RPMI8226 (cell line): Measurements from ENCODE around the gene INAVA.

Experiments
- DNase-seq: peaks from one replicate; pipeline ENCODE4 v3.0.0-alpha.2; 2015

INAVA gene, protein sequence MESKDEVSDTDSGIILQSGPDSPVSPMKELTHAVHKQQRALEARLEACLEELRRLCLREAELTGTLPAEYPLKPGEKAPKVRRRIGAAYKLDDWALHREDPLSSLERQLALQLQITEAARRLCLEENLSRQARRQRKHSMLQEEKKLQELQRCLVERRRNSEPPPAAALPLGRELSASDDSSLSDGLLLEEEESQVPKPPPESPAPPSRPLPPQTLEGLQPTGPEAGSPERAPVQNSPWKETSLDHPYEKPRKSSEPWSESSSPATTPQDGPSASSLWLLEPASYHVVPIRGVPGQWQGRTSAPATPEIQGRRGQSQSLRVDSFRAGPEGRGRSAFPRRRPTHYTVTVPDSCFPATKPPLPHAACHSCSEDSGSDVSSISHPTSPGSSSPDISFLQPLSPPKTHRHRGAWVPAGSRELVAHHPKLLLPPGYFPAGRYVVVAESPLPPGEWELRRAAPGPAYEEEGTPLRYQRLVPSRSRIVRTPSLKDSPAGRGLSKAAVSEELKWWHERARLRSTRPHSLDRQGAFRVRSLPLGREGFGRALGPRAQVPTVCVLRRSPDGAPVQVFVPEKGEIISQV

DNA sequence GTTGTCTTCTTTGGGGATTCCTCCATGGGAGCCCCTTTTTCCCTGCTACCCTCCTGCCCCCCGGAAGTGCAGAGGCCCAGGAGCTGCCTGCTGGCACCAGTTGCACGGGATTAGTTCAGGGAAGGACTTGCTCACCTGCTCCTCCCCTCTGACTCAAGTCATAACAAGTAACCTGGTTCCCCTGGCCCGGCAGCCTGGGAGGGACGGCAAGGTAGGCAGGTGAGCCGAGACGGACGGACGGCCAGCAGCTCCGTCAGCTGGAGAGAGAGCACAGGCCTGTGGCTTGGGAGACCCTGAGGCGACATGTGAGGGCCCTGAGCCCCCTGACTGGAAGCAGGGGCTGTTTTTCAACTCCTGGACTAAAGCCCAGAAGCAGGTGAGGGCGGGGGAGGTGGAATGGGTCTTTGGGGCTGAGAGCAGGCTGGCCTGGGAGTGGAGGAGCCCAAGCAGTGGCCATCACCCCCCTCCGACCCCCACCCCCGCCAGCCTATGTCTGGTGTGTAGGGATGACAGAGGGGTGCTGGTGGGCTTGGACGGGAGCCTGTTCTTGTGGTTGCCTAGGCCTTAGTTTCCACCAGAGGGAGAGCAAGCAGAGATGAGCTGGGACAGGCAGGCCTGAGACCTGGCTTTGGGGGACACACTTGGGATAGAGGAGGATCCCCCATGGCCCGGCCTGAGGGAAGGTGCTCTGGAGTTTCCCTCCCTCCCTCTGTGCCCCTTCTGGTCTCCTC, at the start of gene INAVA:
INAVA (plus strand) TSS at position 189 of the 731 bp plus-strand sequence. CDS start 3,501 bp downstream, outside the sequence.
- DNase-seq = no peak

DNA sequence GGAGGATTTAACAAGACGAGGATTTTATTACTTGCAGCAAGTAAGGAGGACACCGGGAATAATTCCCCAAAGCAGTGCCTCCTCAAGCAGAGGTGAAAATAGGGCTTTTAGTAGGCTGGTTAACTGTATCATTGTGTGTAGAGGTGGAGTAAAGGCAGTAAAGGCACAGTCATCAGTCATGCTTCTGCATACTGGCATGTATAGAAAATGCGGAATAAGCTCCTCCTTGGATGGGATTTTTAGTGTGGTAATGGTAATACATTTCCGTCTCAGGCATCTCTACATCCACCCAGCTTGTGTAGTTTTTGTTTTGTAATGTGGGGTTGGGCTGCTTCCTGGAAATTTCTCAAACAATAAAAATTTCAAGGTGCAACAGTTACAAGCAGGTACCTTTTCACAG, 49.3 kb upstream of the INAVA start:
- no peak for DNase-seq

DNA sequence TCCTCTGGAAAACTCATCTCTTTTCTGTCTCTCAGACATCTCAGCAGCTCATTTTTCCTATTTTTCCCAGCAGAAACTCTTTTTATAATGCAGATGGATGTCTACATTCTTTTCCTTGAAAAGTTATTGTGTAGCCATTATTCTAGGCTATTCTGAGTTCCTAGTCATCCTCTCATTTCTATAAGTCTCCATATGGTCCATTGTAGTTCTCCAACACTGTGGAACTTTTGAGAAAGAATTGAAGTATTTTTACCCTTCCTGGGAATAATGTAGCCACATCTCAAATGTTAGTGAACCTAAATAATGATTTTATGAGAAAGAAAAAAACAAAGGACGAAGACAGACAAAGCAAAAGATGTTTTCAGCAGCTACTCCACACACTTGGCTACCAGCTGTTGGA, 48.3 kb upstream of the INAVA start:
- no peak for DNase-seq

DNA sequence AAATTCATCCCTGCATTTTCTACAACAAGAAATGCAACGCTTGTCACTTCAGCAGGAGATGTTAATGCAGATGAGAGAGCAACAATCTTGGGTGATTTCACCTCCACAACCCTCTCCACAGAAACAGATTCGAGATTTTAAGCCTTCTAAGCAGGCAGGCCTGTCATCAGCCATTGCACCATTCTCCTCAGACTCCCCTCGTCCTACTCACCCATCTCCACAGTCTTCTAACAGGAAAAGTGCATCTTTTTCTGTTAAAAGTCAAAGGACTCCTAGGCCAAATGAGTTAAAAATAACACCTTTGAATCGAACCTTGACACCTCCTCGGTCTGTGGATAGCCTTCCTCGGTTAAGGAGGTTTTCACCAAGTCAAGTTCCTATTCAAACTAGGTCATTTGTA, 45.3 kb upstream of the INAVA start:
- DNase-seq = no peak

DNA sequence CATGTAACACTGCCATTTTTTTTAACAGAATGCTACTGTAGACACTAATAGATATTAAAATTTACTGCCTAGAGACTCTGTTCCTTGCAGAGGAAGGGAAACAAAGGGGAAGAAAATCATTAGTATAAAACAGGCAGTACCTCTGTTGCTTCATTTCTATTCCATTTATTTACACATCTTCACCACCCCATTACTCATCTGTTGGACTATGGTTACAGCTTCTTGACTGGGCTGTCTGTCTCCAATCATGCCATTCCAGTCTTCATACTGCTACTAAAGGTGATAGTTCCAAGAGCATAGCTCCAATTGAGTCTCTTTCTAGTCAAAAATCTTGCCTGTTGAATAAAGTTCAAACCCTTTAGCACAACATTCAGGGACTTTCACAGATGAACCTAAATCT, 44.1 kb upstream of the INAVA start:
- DNase-seq = no peak

DNA sequence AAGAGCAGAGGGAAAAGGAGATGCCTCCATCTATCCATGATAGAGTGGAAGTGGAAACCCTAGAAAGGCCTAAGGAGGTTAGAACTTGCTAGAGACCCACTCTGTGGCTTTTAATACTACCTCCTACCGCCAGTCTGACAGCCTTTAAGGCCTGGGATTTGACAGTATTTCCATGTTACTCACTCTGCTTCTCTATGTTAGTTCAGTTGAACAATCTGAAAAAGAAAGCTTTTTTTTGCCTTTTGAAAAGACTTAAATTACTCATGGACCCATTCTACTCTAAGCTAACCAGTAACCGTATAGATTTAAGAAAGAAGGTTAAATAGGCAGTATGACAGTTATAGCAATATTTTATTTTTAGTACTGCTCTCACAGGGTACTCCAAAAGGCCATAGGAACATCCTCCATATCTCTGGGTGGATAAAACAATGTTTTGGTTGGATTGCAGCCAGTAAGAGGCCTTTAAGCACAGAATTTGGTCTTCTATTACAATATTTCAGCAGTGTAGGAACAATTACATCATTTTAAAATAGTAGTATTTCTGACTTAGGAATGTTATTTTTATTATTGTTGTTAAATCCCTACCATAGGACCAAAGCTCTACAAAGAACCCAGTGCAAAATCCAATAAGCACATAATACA, 37.9 kb upstream of the INAVA start:
- no peak for DNase-seq

DNA sequence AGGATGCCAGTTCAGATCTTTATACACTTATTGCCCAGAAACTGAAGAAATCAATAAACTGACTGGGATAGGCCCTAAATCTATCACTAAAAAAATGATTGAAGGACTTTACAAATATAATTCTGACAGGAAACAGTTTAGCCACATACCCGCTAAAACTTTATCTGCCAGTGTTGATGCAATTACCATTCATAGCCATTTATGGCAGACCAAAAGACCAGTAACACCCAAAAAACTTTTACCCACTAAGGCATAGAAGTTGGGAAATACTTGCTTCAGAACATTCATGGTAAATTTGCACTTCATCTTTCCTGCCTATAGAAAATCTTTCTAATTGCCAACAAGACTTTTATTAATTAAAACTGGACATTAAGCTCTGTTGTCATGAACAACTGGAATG, 36.9 kb upstream of the INAVA start:
- DNase-seq = no peak

DNA sequence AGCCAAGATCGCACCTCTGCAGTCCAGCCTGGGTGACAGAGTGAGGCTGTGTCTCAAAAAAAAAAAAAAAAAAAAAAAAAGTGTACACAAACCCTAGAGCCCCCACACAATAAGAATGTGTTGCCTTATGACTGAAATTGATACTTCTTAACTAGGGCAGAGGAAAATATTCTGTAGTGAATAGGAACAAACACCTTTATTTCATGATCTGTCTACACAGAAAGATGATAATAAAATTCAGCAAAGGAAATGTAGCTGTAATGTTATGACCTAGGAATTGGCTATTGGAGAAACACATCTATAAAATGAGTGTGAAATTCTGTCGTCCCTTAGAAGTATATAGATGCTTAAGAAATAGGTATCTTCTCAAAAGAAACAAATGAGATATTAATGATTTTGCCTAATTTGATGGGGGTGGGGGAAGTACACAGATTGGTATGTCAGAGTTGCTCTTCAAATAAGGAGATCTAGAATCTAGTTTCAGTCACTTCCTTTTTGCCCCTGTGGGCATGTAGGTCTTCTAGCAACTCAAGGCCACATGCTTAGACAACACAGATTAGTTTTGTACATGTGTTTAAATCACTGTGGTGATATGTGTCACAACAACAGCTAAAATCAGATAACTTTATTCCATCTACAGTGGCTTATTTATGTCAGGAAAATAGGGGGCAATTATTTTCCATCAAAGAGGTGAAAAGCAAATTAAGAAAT, 32.6 kb upstream of the INAVA start:
- no peak for DNase-seq

DNA sequence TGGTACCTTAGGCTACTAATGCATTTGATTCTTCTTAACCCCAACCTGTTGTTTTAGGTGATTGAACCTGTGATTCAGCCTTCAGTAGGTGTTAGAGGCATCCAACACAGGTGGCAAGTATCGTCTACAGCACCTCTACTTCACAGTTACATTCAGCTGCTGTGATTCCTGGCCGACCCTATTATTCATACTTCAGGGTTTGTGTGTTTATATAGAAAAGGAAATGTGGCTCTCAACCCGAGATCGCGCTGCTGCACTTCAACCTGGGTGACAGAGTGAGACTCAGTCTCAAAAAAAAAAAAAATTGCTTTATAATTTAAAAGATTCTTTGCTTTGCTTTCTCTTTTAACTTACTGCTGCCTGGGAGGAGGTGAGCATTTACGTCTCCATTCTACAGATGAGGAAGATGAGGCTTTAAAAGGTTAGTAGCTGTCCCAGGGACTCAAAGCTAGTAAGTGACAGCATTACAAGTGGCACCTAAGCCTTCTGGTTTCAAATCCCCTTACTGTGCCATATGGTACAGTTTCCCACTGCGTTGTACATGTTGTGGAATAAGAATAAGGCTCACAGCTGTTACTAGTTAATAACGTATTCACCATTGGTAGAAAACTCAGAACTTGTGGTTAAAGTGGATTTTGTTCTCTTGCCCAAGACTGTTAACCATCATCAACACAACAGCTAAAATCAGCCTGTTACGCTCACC, 31.8 kb upstream of the INAVA start:
- DNase-seq = no peak

DNA sequence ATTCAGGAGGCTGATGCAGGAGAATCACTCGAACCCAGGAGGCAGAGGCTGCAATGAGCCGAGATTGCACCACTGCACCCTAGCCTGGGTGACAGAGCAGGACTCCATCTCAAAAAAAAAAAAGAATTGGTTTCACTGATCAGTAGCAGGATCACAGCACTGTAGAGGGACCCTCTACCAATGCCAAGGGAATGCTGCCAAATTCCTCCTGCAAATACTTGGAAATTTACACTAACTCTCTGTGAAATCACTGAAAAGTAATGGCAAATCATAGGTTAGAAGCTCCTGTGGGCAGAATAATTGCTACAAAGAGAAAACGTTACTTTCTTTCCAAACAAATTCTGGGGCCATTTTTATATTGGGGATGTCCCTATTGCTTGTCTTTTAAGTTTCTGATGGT, 28.6 kb upstream of the INAVA start:
- no peak for DNase-seq

DNA sequence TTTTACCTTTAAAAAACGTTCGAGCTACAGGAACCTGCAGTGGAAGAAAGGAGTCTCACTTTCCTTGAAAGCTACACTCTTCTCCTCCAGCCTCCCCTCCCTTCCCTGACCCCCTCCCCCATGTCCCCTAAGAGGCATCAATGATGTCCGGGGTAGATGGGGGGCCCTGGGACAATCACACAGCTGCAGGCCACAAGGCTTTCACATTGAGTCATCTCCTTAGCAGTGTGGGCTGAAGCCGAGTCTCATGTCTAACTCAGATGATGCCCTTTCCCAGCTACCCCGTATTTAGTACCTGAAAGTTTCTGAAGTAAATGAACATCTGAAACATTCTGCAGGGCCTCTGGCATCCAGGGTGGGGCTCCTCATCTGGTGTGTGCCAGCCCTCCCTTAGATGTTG, 28.2 kb upstream of the INAVA start:
- DNase-seq = peak; percentile 62

DNA sequence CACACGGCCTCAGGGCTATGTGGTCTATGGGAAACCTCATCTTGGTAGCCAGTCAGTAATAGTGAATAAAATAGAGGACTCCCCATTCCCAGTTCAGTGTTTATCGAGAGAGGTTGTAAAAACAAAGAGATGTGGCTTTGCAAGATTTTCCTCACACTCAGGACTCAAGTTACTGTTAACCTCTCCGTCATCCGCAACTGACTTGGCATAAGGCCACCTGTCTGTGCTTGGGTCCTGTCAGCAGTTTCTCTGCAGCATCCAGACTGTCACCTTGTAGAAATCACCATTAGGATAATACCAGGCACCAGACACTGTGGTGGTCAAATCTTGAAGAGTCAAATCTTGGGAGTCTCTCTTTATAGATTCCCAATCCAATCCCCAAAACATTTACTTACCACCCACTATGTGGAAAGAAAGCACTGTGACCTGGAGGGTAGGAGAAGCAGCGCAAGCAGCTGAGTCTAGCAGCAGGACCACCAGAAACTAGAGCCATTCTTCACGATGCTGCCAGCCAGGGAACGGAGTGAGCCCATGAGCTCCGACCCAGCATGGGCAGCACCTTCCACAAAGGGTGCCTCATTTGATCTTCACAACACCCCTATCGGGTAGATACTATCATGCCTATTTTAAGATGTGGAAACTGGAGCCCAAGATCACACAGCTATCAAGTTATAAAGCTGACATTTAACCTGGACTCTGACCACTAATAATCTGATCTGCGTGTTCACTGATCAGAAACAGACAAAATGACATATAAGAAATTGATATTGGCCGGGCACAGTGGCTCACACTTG, 27.5 kb upstream of the INAVA start:
- peak; percentile 91 for DNase-seq

DNA sequence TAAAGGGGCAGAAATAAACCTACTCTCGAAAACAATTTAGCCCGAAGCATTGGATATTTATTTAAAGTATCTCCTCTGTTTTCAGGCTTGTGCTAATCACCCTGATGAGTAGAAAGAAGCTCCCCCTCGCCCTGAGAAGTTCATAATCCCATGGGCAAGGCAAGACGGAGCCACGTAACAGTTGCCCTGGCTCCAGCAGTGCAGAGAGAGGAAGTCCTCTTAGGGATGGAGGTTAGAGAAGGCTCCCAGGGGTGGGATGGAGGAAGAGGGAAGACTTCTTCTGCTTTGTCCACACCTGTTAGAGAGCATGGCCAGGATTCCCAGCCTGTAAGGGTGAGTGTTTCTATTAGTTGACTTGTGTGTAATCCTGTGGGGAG, 25.3 kb upstream of the INAVA start:
- no peak for DNase-seq

DNA sequence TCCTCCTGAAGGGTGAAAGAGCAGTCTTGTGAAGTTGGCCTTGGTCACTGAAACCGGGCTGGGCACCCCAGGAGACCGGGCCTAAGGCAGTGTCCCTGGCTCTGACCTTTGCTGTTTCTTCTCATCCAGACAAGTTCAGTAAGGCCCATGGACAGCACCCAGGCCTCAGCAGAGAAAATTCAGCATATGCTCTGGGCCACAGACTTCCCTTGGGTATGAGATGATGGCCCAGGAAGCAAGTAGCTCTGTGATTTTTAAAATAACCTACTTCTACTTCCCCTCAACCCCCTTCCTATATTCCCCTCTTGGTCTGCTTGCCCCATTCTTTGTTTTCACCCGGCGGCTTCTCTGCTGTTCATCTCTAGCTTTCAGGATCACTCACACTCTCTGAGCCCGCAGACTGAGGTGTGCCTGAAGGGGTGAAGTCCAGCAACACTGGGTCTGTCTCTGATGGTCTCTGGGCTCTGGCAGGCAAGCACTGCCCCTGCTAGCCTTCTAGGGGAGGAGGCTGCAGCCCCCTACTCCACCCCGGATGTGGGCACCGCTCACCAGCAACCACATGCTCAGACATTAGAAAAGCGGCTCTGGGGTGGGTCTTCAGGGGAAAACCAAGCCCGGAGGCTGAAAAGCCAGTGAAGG, 24.8 kb upstream of the INAVA start:
- no peak for DNase-seq

DNA sequence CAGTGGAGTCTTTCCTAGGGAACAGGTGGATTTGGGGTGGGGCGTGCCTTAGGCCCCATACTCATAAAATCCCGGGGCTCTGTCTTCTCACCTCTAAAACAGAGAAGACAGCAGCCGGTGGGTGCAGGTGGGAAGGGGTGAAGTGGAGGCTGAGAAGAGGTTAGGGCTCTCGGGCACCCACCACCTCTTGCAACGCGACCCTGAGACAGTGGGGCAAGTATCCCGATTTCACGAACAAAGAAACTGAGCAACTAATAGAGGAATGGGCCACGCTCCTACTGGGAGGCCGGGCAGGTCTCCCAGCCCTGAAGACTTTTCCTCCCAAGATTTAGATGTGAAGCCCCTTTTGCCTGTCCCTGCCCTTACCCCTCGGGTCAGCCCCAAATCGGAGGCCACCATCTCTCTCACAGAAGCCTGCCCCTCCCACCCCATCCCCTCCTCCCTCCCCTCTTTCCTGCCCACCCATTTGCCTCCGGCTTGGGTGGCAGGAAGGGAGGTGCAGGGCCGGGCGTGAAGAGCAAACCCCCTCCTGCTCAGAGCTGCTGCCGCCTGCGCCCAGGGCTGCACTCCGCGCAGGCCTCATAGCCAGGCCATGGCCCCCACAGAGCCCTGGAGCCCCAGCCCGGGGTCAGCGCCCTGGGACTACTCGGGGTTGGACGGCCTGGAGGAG, 22.1 kb upstream of the INAVA start, which contains the start of gene GPR25:
GPR25 (plus strand) TSS at position 536 of the 670 bp plus-strand sequence; CDS start at position 593, 57 bp downstream.
- no peak for DNase-seq

DNA sequence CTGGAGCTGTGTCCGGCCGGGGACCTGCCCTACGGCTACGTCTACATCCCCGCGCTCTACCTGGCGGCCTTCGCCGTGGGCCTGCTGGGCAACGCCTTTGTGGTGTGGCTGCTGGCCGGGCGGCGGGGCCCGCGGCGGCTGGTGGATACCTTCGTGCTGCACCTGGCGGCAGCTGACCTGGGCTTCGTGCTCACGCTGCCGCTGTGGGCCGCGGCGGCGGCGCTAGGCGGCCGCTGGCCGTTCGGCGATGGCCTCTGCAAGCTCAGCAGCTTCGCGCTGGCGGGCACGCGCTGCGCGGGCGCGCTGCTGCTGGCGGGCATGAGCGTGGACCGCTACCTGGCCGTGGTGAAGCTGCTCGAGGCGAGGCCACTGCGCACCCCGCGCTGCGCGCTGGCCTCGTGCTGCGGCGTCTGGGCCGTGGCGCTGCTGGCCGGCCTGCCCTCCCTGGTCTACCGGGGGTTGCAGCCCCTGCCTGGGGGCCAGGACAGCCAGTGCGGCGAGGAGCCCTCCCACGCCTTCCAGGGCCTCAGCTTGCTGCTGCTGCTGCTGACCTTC, 21.5 kb upstream of the INAVA start:
- no peak for DNase-seq

DNA sequence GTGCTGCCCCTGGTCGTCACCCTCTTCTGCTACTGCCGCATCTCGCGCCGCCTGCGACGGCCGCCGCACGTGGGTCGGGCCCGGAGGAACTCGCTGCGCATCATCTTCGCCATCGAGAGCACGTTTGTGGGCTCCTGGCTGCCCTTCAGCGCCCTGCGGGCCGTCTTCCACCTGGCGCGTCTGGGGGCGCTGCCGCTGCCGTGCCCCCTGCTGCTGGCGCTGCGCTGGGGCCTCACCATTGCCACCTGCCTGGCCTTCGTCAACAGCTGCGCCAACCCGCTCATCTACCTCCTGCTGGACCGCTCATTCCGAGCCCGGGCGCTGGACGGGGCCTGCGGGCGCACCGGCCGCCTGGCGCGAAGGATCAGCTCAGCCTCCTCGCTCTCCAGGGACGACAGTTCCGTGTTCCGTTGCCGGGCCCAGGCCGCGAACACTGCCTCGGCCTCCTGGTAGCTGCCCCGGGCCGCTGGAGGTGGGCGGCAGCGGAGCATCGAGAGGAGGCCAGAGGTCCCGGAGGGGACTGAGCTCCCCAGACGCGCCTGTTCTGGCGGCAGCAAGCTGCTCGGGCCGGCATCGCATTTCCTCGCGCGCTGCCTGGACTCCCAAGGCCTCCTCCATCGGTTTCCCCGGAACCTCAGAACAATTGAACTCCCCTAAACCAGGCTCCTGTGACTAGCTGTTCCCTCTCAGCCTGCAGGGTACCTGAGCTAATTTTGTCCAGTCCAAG, 20.9 kb upstream of the INAVA start:
- no peak for DNase-seq

DNA sequence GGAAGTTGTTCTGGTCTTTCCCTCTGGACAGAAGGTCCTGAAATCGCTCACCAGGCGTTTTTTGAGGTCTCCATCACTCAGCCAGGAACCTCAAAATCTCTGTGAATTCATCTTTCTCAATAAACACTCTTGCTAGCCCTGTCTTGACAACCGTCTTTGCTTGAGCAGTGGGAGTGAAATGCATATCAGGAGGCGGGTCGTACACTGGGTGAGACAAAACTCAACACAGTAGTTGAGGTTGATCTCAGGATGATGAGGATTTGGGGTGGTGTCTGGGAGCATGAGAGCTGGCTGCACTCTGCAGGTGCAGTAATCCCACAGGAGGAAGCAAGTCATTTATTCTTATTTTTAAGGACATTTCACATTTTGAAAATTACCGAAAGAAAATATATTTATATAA, 20.0 kb upstream of the INAVA start:
- DNase-seq = no peak

DNA sequence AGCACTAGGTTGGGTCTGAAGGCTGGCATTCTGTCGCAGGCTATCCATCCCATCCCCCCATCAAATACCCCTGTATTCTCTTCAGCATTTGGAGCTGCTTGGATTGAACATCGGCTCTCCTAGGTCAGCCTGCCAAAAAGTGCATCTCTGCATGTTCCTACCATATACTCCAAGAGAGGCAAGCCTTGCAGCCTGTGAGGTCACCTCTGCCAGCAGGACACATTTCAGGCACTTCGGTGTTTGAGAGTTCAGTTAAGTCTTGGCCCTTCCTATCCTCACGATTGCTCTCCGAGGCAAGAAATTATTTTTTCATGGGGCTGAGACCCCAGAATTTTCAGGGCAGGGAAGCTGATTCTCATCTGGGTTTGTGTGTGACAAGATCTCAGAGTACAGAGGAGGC, 19.3 kb upstream of the INAVA start:
- no peak for DNase-seq
